ENCODE measurements around the gene SNX32.

The SNX32 gene

GRCh38 chr11:65797711-65798110, 36.1 kb upstream of the SNX32 start:
- no peak for DNase-seq

- DNase-seq: no peak
Observed at GRCh38 chr11:65798882-65799281, 34.9 kb upstream of the SNX32 start.

GRCh38 chr11:65801153-65801987, 32.4 kb upstream of the SNX32 start:
- DNase-seq: no peak

GRCh38 chr11:65802841-65803240, 30.9 kb upstream of the SNX32 start:
- no peak for DNase-seq

- DNase-seq: no peak
Observed at GRCh38 chr11:65803797-65804492, 29.8 kb upstream of the SNX32 start.

GRCh38 chr11:65806979-65807378, 26.8 kb upstream of the SNX32 start:
- no peak for DNase-seq

- no peak for DNase-seq
Observed at GRCh38 chr11:65808744-65809341, 24.9 kb upstream of the SNX32 start.

- no peak for DNase-seq
Observed at GRCh38 chr11:65809496-65809895, 24.3 kb upstream of the SNX32 start.

- DNase-seq: no peak
Observed at GRCh38 chr11:65810046-65810868, 23.5 kb upstream of the SNX32 start.

- no peak for DNase-seq
Observed at GRCh38 chr11:65811764-65812475, 21.8 kb upstream of the SNX32 start.

- DNase-seq: no peak
Observed at GRCh38 chr11:65814131-65814985, 19.4 kb upstream of the SNX32 start.

GRCh38 chr11:65814986-65815565, 18.7 kb upstream of the SNX32 start:
- no peak for DNase-seq

GRCh38 chr11:65816696-65817095, 17.1 kb upstream of the SNX32 start:
- DNase-seq: no peak

- no peak for DNase-seq
Observed at GRCh38 chr11:65817312-65817834, 16.4 kb upstream of the SNX32 start.

GRCh38 chr11:65817835-65818680, 15.7 kb upstream of the SNX32 start:
- DNase-seq: peak; percentile 88

- DNase-seq: no peak
Observed at GRCh38 chr11:65821107-65821506, 12.7 kb upstream of the SNX32 start.

GRCh38 chr11:65822776-65823528, 10.8 kb upstream of the SNX32 start:
- no peak for DNase-seq

- no peak for DNase-seq
Observed at GRCh38 chr11:65826984-65827735, 6.6 kb upstream of the SNX32 start.
